UCSD-AML1 (cell line): ENCODE data around the gene QRSL1.
"Not testable (repeated sequence)": the region's sequence is repeated elsewhere in the genome, so short reads cannot be mapped to it uniquely, and the experiment has no call there.

Experiments
- DNase-seq: peaks from one replicate; lab custom pipeline; 2025; ENCODE audit not compliant: unreplicated experiment; lab: John Stamatoyannopoulos, UW

The QRSL1 gene

DNA sequence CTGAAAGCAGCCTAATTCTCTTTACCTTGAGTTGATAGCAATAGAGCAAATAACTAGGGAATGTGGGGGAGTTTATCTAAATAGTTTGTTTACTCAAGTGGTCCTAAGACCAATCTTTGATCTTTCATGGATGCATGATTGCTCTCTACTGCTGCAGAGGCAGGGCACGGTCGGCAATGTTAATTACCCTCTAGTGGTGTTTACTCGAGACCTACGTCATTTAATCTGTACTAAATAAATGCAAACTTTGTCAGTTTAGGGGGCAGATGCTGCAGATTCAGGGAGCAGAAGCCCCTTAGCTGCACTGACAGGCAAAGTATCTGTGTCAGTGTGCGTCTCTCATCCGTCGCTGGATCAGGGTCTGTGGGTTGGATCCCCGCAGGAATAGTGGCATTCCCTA lies 7.0 kb upstream of the QRSL1 start:
- DNase-seq, result no peak

DNA sequence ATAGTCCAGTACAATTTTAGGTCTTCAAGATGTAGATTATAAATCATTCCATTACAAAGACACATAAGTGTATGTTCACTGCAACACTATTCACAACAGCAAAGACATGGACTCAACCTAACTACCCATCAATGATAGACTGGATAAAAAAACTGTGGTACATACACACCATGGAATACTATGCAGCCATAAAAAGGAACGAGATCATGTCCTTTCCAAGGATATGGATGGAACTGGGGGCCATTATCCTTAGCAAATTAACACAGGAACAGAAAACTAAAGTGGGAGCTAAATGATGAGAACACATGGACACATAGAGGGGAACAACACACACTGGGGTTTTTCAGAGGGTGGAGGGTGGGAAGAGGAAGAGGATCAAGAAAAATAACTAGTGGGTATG lies 6.3 kb upstream of the QRSL1 start:
- DNase-seq, result no peak

DNA sequence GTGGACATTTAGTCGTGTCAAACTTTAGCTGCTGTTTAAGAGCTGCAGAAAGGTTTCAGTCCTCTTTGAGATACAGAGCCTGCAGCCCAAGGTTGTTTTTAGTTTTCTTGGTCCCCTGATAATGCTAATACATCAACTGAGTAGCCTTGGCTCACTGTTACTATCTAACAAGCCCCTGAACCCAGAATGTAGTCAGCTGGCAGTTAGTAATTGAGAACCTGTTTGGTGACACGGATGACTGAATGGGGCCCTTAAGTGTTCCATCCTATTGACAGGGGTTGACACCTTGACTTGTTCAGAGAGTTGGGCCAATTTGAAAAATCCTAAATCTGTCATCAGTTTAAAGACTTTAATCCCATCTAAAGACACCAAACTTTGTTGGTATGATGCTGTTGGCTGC lies 2.9 kb upstream of the QRSL1 start:
- DNase-seq, result no peak

DNA sequence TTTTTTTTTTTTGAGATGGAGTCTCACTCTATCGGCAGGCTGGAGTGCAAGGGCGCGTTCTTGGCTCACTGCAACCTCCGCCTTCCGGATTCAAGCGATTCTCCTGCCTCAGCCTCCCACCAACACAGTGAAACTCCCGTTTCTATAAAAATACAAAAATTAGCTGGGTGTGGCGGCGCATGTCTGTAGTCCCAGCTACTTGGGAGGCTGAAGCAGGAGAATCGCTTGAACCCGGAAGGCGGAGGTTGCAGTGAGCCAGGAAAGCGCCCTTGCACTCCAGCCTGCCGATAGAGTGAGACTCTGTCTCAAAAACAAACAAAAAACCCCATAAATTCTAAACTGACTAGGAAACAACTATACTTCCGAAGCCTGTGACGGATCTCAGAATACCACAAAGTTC lies 1.6 kb upstream of the QRSL1 start:
- not testable (repeated sequence) for DNase-seq

DNA sequence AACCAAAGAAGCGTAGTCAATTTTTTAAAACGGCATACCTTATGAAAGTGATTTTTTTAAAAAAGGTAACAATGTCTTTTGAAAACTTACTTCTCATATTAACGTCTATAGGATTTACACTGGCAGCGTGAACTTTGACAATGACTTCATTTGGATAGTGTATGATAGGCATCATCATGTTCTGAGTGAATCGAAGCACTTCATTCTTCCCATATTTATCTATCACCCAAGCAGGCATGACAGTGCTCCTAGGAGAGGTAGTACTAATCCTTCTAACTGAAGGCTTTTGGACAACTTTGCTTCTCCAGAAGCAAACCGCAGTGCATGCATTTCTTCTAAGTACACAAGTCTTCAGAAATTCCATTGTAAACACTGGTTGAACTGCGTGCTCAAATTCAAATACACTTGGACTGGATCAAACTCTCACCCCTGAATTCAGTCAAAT lies 698 bp upstream of the QRSL1 start:
- DNase-seq, result no peak

DNA sequence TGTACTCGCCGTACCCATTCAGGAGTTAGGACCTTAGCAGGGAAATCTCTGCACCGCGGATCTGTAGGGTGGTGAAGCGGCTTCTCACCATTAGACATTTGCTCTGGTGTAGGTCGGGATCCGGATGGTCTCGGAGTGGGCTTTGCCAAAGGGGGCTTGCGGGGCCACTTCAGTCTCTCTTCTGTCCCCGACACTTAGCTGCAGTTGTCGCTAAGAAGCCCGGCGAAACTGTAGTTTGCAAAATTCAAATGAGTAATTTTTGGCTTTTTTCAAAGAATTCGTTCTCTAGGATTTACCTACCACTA lies 433 bp downstream of the QRSL1 start:
- no peak for DNase-seq

DNA sequence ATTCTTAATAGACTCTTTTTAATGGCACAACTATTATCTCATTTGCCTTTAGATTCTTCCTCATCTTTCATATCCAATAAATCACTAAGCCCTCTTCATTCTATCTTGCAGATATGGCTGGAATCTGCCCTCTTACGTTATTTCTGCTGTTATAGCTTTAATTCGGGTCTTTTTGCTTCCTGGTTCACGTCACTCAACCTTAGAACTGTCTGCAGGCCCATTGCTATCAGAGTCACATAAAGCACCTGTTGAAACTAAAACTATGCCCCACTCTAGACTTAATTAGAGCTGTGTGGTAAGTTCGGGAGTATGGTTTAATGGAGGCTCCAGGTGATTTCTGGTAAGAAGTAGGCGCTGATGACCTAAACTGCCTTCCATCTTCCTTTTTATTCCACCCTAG lies 988 bp downstream of the QRSL1 start:
- no peak for DNase-seq

DNA sequence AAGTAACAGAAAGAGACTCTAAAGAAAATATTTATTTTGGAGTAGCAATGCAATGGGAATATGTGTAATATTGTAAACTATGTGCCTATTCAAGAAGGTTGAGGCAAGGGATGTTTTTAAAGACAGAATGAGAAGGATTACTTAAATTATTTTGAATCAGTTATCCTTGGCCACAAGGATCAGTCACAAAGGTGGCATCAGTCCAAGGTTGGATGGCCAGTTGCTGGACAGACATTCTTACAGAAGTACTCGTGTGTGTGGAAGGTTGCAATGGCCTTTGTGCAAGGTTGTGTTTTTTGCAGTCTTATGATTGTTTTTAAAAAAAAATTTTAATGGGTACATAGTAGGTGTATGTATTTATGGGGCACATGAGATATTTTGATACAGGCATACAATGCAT lies 2.0 kb downstream of the QRSL1 start:
- no peak for DNase-seq

DNA sequence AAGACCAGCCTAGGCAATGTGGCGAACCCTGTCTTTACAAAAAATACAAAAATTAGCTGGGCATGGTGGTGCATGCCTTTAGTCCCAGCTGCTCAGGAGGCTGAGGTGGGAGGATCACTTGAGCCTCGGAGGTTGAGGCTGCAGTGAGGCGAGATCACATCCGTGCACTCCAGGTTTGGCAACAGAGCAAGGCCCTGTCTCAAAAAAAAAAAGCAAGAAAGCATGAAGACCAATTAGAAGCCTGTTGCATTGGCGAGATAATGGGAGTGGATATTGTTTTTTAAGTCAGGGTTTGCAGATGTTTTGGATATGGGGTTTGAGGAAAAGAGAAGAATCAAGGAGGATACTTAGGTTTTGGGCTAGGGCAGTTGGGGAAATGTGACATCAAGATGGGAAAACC lies 5.2 kb downstream of the QRSL1 start:
- no peak for DNase-seq

DNA sequence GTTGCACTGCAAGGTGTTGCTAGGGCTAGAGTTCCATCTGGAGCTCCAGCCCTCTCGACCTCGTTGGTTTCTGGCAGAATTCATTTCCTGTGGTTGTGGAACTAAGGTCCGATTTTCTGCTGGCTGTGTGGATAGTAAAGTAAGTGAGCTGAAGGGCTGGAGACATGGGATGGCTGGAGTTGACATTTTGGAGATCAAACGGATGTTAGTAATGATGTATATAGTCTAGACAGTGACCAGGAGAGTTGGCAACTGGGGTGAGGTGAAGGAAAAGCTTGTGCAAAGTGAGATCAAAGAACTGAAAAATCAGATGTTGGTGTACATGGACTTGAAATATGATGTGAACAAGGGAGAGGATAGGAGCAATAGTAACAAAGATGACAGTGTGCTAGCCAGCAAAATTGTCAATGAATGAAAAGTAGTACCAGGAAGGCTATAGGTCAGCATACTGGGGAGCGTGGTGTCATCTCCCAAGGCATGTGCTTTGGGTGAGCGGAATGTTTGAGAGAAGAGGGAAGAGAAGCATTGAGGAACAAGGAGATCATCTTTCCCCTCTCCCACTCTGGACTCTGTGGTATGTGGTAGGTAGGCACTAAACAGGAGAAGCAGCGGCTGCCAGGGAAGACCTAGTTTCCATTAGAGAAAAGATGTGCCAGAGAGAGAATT lies 7.8 kb downstream of the QRSL1 start:
- DNase-seq, result no peak

DNA sequence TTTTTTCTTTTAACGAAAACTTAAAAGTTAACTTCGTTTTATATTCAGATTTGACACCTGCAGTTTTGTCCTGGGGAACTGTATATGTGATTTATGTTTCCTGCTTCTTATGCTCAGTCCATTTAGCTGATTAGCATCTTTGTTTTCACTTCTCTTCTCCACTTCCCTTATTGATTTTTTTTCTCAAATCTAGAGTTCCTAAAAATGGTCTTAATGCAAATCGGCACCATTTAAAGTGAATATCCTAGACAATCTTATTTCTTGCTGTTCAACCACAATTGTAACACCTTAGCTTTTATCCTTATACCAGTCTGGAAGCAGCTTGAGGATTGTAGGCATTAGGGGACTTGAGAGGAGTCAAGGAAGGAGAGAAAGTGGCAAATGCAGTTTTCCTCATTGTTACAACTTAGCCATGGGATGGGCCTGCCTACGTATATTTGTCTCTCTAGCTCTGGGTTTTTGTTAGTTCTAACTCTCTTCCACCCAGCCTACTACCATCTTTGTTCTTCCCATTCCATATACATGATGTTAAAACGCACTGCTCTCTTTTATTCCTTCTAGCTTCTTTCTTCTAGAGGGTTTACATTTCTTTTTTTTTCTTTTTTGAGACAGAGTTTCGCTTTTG lies 8.5 kb downstream of the QRSL1 start:
- no peak for DNase-seq

DNA sequence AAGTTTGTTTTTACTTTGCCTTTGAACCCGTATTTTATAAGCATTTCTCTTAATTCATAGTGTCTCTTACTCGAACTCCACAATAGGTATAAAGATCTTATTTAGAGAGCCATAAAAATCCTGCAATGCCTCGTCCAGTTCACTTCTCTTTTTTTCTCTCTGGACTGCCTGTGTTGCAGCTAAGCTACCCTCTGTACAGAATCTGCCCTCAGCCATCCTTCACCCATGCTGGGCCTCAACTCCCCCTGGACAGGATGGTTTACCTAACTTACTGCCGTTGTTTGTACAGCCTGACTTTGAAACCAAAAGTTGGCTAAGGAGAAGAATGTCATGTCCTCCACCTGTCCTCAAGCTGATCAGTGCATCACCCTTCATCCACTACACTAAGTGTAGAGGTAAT lies 10.4 kb downstream of the QRSL1 start:
- no peak for DNase-seq

DNA sequence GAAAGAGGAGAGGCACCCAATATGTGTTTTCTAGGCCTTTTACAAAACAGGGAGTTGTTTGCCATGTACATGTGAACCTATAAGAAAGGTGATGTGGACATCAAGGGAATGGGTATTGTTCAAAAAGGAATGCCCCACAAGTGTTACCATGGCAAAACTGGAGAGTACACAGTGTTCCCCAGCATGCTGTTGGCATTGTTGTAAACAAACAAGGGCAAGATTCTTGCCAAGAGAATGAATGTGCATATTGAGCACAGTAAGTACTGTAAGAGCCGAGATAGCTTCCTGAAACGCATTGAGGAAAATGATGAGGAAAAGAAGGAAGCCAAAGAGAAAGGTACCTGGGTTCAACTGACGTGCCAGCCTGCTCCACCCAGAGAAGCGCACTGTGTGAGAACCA lies 13.1 kb downstream of the QRSL1 start:
- no peak for DNase-seq

DNA sequence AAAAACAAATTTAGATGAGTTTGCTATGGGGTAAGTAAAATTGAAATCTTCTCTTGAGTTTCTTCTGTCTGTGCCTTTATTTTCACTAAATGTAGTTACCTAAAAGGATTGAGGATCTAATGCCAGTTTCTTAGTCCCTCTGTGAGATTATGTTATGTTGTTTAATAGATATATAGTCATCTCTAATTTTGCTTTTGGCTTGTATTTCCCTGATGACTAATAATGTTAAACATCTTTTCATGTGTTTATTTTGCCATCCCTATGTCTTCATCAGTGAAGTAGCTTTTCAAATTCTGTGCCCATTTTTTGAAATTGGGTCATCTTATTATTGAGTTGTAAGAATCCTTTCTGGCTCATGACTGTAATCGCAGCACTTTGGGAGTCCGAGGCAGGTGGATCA lies 13.7 kb downstream of the QRSL1 start:
- no peak for DNase-seq

DNA sequence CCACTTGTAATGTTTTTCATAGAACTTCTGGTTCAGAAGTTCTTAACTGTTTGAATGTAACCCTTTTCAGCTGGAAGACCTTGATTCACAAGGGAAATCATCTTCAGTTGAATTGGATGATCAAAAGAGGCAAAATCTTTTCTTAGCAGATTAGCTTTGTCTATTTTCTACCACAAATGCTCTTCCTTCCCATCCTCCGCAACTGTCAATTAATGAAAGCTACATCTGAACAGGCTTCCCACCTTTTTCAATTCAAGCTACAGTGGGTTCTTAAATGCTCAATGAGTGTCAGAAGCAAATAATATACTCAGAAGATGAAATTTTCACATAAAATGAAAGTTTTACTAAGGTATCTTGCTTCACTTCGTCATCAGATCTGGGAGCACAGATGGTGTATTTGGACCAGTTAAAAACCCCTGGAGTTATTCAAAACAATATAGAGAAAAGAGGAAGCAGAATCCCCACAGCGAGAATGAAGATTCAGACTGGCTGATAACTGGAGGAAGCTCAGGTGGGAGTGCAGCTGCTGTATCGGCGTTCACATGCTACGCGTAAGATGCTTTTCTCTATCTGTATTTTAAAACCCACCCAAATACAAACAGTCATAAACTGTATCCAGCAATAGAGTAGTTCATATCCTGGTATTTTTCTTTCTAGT lies 19.4 kb downstream of the QRSL1 start:
- DNase-seq, result no peak

DNA sequence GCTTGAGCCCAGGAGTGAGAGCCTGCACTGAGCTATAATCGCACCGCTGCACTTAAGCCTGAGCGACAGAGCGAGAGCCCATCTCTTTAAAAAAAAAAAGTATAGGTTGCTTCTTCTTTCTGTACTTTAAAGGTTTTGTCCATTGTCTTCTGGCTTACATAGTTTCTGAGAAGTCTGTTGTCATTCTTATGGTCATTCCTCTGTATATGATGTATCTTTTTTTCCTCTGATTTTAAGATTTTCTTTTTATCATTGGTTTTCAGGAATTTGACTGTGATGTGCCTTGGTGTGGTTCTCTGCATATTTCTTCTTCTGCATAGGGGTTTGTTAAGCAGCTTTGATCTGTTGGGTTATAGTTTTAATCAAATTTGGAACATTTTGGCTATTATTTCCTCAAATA lies 29.1 kb downstream of the QRSL1 start:
- DNase-seq, result no peak

DNA sequence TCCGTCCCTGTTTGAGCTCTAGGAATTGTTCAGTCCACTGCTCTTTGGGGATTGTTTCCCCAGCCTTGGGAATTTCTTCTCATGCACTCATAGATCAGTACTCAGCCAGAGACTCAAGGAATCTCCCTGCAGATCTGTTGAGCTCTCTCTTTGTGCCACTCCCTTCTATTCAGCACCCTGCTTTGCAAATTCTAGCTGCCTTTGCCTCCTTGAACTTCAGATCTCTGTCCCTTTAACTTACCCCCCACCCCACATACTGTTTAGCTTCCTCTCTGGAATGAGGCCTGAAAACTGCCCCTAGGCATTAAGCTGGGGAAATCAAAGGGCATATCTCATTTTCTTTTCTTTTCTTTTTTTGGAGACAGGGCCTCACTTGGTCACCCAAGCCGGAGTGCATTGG lies 30.5 kb downstream of the QRSL1 start:
- DNase-seq, result no peak

DNA sequence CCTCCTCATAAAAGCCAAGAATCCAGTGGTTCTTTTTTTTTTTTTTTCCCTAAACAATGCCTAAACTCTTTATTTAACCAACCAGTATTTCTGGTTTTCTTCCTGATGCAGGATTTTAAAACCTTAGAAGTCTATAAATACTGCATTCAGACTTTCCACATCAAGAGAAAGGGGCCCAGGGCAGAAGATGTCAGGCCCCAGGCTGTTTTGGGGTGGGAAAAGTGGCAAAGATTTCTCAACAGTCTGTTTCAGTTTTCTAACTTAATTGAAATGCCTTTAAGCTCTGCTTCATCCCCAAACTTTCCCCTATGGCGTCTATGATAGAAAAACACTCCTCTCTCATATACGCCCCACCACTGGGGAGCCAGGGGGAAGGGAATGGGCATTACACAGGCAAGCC lies 33.1 kb downstream of the QRSL1 start:
- no peak for DNase-seq

DNA sequence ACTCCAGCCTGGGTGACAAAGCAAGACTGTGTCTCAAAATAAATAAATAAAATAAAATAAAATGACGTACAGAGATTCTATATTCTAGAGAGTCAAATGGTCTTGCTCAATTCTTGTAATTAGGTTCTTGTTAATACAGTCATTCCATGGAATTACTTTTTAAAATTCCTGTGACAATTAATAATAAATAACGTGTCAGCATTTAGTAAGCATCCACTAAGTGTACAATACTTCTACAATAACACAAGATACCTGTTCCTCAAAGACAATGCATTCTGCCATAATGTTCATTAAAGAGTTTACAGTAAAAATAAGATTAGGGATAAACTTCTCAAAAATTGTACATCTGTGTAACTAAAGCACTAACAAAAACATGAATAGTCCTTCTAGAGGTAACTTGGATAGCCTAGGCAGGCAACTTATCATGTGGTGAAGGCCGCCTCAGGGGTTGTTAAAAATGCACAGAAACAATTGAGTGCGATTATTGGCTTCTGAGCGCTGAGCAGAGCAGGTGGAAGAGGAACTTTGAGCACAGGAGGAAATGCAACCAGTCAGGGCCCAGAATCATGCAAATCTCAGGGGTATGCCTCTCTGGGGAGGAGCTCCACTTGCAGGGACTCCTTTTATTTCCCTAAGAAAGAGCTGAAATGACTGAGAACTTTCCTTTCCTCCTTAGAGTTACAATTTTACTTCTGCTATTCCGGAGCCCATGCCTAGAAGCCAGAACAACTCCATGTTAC lies 37.1 kb downstream of the QRSL1 start:
- DNase-seq, result no peak

DNA sequence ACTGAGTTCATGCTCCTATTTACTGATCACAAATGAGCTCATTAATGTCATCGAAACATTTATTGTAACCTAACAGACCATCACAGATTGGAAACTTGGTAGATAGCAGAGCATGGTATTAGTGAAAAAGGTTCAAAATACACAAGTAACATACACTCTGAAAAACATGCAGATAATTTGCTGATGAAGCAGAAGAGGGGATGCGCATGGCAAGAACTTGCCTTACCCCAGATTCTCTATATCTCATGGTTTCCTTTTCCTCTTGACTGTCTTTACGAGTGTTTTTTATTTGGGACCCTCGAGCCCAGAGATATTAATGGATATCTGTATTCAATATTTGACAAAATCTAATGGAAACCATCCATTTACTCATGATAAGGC lies 37.6 kb downstream of the QRSL1 start:
- DNase-seq, result no peak

DNA sequence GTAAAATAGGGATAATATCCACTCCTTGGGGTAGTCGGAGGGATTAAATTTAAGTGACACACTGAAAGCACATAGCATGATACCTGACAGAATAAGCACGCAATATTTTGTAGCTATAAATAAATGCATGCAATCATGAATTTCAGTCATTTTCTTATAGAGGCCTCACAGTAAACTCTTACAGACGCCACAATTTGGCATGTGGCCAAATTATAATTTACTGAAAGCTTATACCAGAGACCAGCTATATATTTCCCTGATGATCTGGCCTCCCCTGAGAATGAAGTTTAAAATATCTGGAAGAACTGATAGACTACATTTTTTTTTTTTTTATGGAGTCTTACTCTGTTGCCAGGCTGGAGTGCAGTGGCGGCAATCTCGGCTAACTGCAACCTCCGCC lies 40.9 kb downstream of the QRSL1 start:
- no peak for DNase-seq

DNA sequence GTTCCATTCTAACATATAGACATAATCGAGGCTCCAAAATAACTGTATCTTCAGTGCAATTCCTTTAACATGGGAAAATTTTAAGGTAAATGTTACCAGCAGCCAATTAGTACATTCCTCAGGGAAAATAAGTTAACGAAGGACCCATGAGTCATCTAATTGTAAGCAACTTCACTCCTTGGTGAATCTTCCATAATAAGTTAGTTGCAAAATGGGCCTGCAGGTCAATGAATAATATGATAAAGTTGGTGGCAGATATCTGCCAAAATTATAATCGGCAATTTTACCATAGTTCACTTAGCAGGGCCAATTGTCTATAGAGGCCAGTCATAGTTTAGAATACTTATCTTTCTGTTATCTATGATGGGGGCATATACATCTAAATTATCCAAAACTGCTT lies 42.3 kb downstream of the QRSL1 start:
- no peak for DNase-seq
